ENCODE measurements around the gene FSD1.
A peak's percentile ranks its signal among the peaks of the same experiment; 100 is the strongest.

FSD1 gene

GRCh38 chr19:4363571-4364304 lies 59.3 kb downstream of the FSD1 start:
- H3K9me3 Mint-ChIP-seq = no peaks in the 10 kb centered on the region
- H3K27ac Mint-ChIP-seq = no peak overlapping the region
- H3K27me3 Mint-ChIP-seq (ENCODE audit: low read depth) = no peaks in the 10 kb centered on the region
- no peak for DNase-seq (ENCODE audit: low spot score)
- H3K4me3 Mint-ChIP-seq = no peak overlapping the region
- peaks cover 31% of the 10 kb centered on the region for H3K36me3 Mint-ChIP-seq (ENCODE audit: low read depth)
- peaks cover 13% of the 10 kb centered on the region for H3K4me1 Mint-ChIP-seq (ENCODE audit: low read depth)

- peaks cover 28% of the 10 kb centered on the region for H3K36me3 Mint-ChIP-seq (ENCODE audit: low read depth)
- DNase-seq (ENCODE audit: low spot score) = no peak
- H3K4me3 Mint-ChIP-seq = no peak overlapping the region
- H3K27me3 Mint-ChIP-seq (ENCODE audit: low read depth) = no peaks in the 10 kb centered on the region
- no peaks in the 10 kb centered on the region for H3K9me3 Mint-ChIP-seq
- peaks cover 21% of the 10 kb centered on the region for H3K4me1 Mint-ChIP-seq (ENCODE audit: low read depth)
- no peak overlapping the region for H3K27ac Mint-ChIP-seq
Measured at GRCh38 chr19:4365341-4365740, 60.9 kb downstream of the FSD1 start.

- H3K4me1 Mint-ChIP-seq (ENCODE audit: low read depth) = peaks cover 25% of the 10 kb centered on the region
- H3K4me3 Mint-ChIP-seq = no peak overlapping the region
- peaks cover 22% of the 10 kb centered on the region for H3K36me3 Mint-ChIP-seq (ENCODE audit: low read depth)
- H3K27ac Mint-ChIP-seq = peak overlapping the region; percentile 49
- H3K9me3 Mint-ChIP-seq = no peaks in the 10 kb centered on the region
- H3K27me3 Mint-ChIP-seq (ENCODE audit: low read depth) = no peaks in the 10 kb centered on the region
- no peak for DNase-seq (ENCODE audit: low spot score)
Measured at GRCh38 chr19:4365791-4366665, 61.6 kb downstream of the FSD1 start.

GRCh38 chr19:4366666-4367335 lies 62.4 kb downstream of the FSD1 start:
- DNase-seq (ENCODE audit: low spot score) = no peak
- Mint-ChIP-seq H3K4me1 (ENCODE audit: low read depth) (peaks cover 30% of the 10 kb centered on the region), H3K4me3 (no peak overlapping the region), H3K9me3 (no peaks in the 10 kb centered on the region), H3K27ac (peak overlapping the region; percentile 49), H3K27me3 (ENCODE audit: low read depth) (no peaks in the 10 kb centered on the region), H3K36me3 (ENCODE audit: low read depth) (peaks cover 22% of the 10 kb centered on the region)

- H3K27ac Mint-ChIP-seq = peak overlapping the region; percentile 95
- H3K9me3 Mint-ChIP-seq = no peaks in the 10 kb centered on the region
- peaks cover 19% of the 10 kb centered on the region for H3K36me3 Mint-ChIP-seq (ENCODE audit: low read depth)
- peaks cover 30% of the 10 kb centered on the region for H3K4me1 Mint-ChIP-seq (ENCODE audit: low read depth)
- no peak overlapping the region for H3K4me3 Mint-ChIP-seq
- no peak for DNase-seq (ENCODE audit: low spot score)
- H3K27me3 Mint-ChIP-seq (ENCODE audit: low read depth) = no peaks in the 10 kb centered on the region
Measured at GRCh38 chr19:4367336-4367723, 62.9 kb downstream of the FSD1 start.

GRCh38 chr19:4367781-4368127 lies 63.4 kb downstream of the FSD1 start:
- H3K4me3 Mint-ChIP-seq = peak overlapping the region; percentile 49
- H3K9me3 Mint-ChIP-seq = no peaks in the 10 kb centered on the region
- peaks cover 16% of the 10 kb centered on the region for H3K36me3 Mint-ChIP-seq (ENCODE audit: low read depth)
- no peaks in the 10 kb centered on the region for H3K27me3 Mint-ChIP-seq (ENCODE audit: low read depth)
- DNase-seq (ENCODE audit: low spot score) = no peak
- H3K4me1 Mint-ChIP-seq (ENCODE audit: low read depth) = peaks cover 30% of the 10 kb centered on the region
- H3K27ac Mint-ChIP-seq = peak overlapping the region; percentile 95

GRCh38 chr19:4368128-4368820 lies 63.9 kb downstream of the FSD1 start:
- Mint-ChIP-seq H3K36me3 (ENCODE audit: low read depth) (peaks cover 15% of the 10 kb centered on the region), H3K4me1 (ENCODE audit: low read depth) (peaks cover 30% of the 10 kb centered on the region), H3K4me3 (peak overlapping the region; percentile 85), H3K9me3 (no peaks in the 10 kb centered on the region), H3K27me3 (ENCODE audit: low read depth) (no peaks in the 10 kb centered on the region), H3K27ac (peak overlapping the region; percentile 95)
- no peak for DNase-seq (ENCODE audit: low spot score)

- Mint-ChIP-seq H3K4me3 (peak overlapping the region; percentile 85), H3K4me1 (ENCODE audit: low read depth) (peaks cover 33% of the 10 kb centered on the region), H3K9me3 (no peaks in the 10 kb centered on the region), H3K36me3 (ENCODE audit: low read depth) (peaks cover 14% of the 10 kb centered on the region), H3K27ac (peak overlapping the region; percentile 95), H3K27me3 (ENCODE audit: low read depth) (no peaks in the 10 kb centered on the region)
- peak; percentile 82 for DNase-seq (ENCODE audit: low spot score)
Measured at GRCh38 chr19:4369109-4369887, 64.9 kb downstream of the FSD1 start.

GRCh38 chr19:4369888-4370260 lies 65.5 kb downstream of the FSD1 start:
- Mint-ChIP-seq H3K9me3 (no peaks in the 10 kb centered on the region), H3K36me3 (ENCODE audit: low read depth) (peaks cover 14% of the 10 kb centered on the region), H3K27ac (peak overlapping the region; percentile 95), H3K4me1 (ENCODE audit: low read depth) (peaks cover 33% of the 10 kb centered on the region), H3K4me3 (peak overlapping the region; percentile 85), H3K27me3 (ENCODE audit: low read depth) (no peaks in the 10 kb centered on the region)
- peak; percentile 79 for DNase-seq (ENCODE audit: low spot score)

- DNase-seq (ENCODE audit: low spot score) = no peak
- peaks cover 36% of the 10 kb centered on the region for H3K4me1 Mint-ChIP-seq (ENCODE audit: low read depth)
- H3K27ac Mint-ChIP-seq = peak overlapping the region; percentile 95
- peaks cover 14% of the 10 kb centered on the region for H3K36me3 Mint-ChIP-seq (ENCODE audit: low read depth)
- peak overlapping the region; percentile 85 for H3K4me3 Mint-ChIP-seq
- no peaks in the 10 kb centered on the region for H3K27me3 Mint-ChIP-seq (ENCODE audit: low read depth)
- H3K9me3 Mint-ChIP-seq = no peaks in the 10 kb centered on the region
Measured at GRCh38 chr19:4370418-4371041, 66.1 kb downstream of the FSD1 start.

- Mint-ChIP-seq H3K27ac (peak overlapping the region; percentile 75), H3K4me3 (peak overlapping the region; percentile 85), H3K9me3 (no peaks in the 10 kb centered on the region), H3K4me1 (ENCODE audit: low read depth) (peaks cover 44% of the 10 kb centered on the region), H3K36me3 (ENCODE audit: low read depth) (peaks cover 17% of the 10 kb centered on the region), H3K27me3 (ENCODE audit: low read depth) (no peaks in the 10 kb centered on the region)
- DNase-seq (ENCODE audit: low spot score) = no peak
Measured at GRCh38 chr19:4371247-4372164, 67.1 kb downstream of the FSD1 start.
